Measurements from ENCODE around the gene MACROD2. TPM values are rescaled to one million over a fixed set of nuclear protein-coding genes. Genes with fewer than 3 reads are reported as not detected.
A peak's percentile ranks its signal among the peaks of the same experiment; 100 is the strongest.

The MACROD2 gene
- total and polyA plus RNA-seq, 8 donors = 0.78 to 31.3 (median 10.9) TPM; not detected in 1

GRCh38 chr20:15632680-15633079 is 1637.4 kb downstream of the MACROD2 start:
- intact Hi-C loops (cut with DNase I; ENCODE audit: low total_unique reads) = no loop called here
- H3K4me1 ChIP-seq = peaks cover 0 to 11% (median 3%) of the 10 kb centered on the region in 4 donors
- H3K9me3 ChIP-seq = no peaks in the 10 kb centered on the region

GRCh38 chr20:15634102-15634501 is 1638.8 kb downstream of the MACROD2 start:
- TF ChIP-seq POLR2A (IDR thresholded peaks at IDR 0.05) (no peak), CTCF (IDR thresholded peaks at IDR 0.05) (no peak), POLR2AphosphoS5 (IDR thresholded peaks at IDR 0.05) (no peak), EP300 (IDR thresholded peaks at IDR 0.05) (no peak)
- peaks cover 0 to 24% (median 7%) of the 10 kb centered on the region in 4 donors for H3K4me1 ChIP-seq
- 87 to 94% (median 90%) methylated on average over 2 of the region's 2 CpGs for WGBS, 5 donors
- intact Hi-C loops (cut with DNase I; ENCODE audit: low total_unique reads) = no loop called here
- no peaks in the 10 kb centered on the region for H3K9me3 ChIP-seq
- H3K4me3 ChIP-seq = no peak overlapping the region
- no peaks in the 10 kb centered on the region for H3K36me3 ChIP-seq
- no peak for DNase-seq
- H3K27ac ChIP-seq = no peak overlapping the region
- H3K27me3 ChIP-seq = no peaks in the 10 kb centered on the region

More at GRCh38 chr20:15632680-15633079, 1637.4 kb downstream of the MACROD2 start:
- H3K27me3 ChIP-seq = no peaks in the 10 kb centered on the region
- no peaks in the 10 kb centered on the region for H3K36me3 ChIP-seq
- H3K4me3 ChIP-seq = no peak overlapping the region
- no peak overlapping the region for H3K27ac ChIP-seq
- TF ChIP-seq POLR2AphosphoS5 (IDR thresholded peaks at IDR 0.05) (no peak), POLR2A (IDR thresholded peaks at IDR 0.05) (no peak), EP300 (IDR thresholded peaks at IDR 0.05) (no peak), CTCF (IDR thresholded peaks at IDR 0.05) (no peak)
- WGBS, 5 donors = 78 to 88% (median 81%) methylated on average over 3 of the region's 3 CpGs
- DNase-seq = no peak

GRCh38 chr20:15637546-15637945 is 1642.2 kb downstream of the MACROD2 start:
- no peaks in the 10 kb centered on the region for H3K36me3 ChIP-seq
- no peak for DNase-seq
- WGBS, 5 donors = 55 to 68% (median 65%) methylated on average over 5 of the region's 5 CpGs
- no peak overlapping the region for H3K4me3 ChIP-seq
- H3K27me3 ChIP-seq = no peaks in the 10 kb centered on the region
- intact Hi-C loops (cut with DNase I; ENCODE audit: low total_unique reads) = no loop called here
- peaks cover 0 to 24% (median 7%) of the 10 kb centered on the region in 4 donors for H3K4me1 ChIP-seq
- H3K27ac ChIP-seq = no peak overlapping the region
- no peaks in the 10 kb centered on the region for H3K9me3 ChIP-seq
- TF ChIP-seq EP300 (IDR thresholded peaks at IDR 0.05) = no peak
- TF ChIP-seq POLR2A (IDR thresholded peaks at IDR 0.05) = no peak
- no peak for TF ChIP-seq POLR2AphosphoS5 (IDR thresholded peaks at IDR 0.05)
- no peak for TF ChIP-seq CTCF (IDR thresholded peaks at IDR 0.05)

- WGBS, 5 donors = 24 to 34% (median 30%) methylated on average over 5 of the region's 5 CpGs
- peak; percentile 44 to 52 for DNase-seq
- H3K27me3 ChIP-seq = no peaks in the 10 kb centered on the region
- TF ChIP-seq POLR2AphosphoS5 (IDR thresholded peaks at IDR 0.05) = no peak
- TF ChIP-seq EP300 (IDR thresholded peaks at IDR 0.05) = no peak
- no peak for TF ChIP-seq POLR2A (IDR thresholded peaks at IDR 0.05)
- peak in 1 of 7 experiments; percentile 11 for TF ChIP-seq CTCF (IDR thresholded peaks at IDR 0.05)
- H3K27ac ChIP-seq = no peak overlapping the region
- no peaks in the 10 kb centered on the region for H3K36me3 ChIP-seq
- H3K4me3 ChIP-seq = no peak overlapping the region
- peaks cover 0 to 24% (median 7%) of the 10 kb centered on the region in 4 donors for H3K4me1 ChIP-seq
- no peaks in the 10 kb centered on the region for H3K9me3 ChIP-seq
- intact Hi-C loops (cut with DNase I; ENCODE audit: low total_unique reads) = no loop called here
Observed at GRCh38 chr20:15637950-15638754, 1642.8 kb downstream of the MACROD2 start.
